GM18505 (cell line): ENCODE data around the gene TTC3.
A peak's percentile ranks its signal among the peaks of the same experiment; 100 is the strongest.
"Not testable (repeated sequence)": the region's sequence is repeated elsewhere in the genome, so short reads cannot be mapped to it uniquely, and the experiment has no call there.

Experiments
- ATAC-seq: cut with Tn5 transposase; IDR thresholded peaks from one replicate; pipeline ENCODE4 v1.9.1; 2021; ENCODE audit not compliant: unreplicated experiment
- POLR2A ChIP-seq: IDR thresholded peaks from 4 replicates; pipeline ENCODE4 v1.6.1; 2011; ENCODE audit warnings: borderline replicate concordance; ENCODE audit not compliant: insufficient read depth, insufficient read length; ENCODE audit errors: extremely low read depth

Gene TTC3

DNA sequence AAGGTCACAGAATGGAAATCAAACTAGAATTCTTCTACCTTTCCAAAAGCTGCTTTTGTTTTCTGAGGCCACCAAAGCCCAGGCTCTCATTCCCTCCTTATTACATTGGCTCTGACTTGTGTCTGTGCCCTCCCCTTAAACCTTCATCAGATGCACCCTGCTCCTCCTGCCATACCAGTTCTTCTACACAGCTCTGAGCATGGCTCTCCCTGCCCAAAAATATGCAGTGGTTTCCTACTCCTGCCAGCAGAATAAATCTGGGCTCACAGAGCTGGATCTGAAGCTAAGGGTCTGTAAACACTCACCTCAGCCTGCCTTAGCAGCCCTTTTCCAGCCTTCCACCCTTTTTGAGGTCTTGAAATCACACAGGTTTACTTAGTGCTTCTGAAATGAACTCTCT lies 55.0 kb downstream of the TTC3 start:
- no peak for TF ChIP-seq POLR2A
- ATAC-seq, result no peak

DNA sequence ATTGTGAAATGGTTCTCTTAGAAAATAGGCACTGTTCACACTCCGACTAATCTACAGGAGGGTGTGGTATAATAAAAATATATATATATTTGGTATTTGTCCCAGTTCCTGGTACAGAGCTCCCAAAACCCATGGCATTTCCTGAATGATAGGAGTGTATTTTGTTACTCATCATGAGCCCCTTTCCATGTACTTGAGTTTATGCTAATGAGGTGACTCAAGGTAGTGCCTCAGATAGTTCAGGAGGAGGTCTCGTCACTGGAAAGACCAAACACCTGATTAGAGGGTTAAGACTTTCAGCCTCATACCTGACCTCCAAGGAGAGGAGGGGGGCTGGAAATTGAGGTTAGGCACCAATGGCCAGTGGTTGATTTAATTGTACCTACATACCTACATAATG lies 57.9 kb downstream of the TTC3 start:
- no peak for TF ChIP-seq POLR2A
- ATAC-seq, result no peak

DNA sequence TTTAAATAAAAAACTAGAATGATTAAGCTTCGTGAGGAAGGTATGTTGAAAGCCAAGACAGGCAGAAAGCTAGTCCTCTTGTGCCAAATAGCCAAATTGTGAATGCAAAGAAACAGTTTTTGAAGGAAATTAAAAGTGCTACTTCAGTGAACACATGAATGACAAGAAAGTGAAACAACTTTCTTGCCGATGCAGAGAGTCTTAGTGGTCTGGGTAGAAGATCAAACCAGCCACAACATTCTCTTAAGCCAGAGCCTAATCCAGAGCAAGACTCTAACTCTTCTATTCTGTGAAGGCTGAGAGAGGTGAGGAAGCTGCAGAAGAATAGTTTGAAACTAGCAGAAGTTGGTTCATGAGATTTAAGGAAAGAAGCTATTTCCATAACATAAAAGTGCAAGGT lies 63.2 kb downstream of the TTC3 start:
- TF ChIP-seq POLR2A, result no peak
- ATAC-seq, result no peak

DNA sequence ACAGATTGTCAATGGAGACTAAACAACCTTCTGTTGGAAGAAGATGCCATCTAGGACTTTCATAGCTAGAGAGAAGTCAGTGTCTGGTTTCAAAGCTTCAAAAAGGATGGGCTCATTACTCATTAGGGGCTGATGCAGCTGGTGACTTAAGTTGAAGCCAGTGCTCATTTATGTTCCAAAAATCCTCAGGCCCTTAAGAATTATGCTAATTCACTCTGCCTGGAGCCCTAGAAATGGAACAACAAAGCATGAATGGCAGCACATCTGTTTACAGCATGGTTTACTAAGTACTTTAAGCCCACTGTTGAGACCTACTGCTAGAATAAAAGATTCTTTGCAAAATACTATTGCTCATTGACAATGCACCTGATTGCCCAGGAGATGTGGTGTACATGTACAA lies 63.7 kb downstream of the TTC3 start:
- no peak for ATAC-seq
- no peak for TF ChIP-seq POLR2A

DNA sequence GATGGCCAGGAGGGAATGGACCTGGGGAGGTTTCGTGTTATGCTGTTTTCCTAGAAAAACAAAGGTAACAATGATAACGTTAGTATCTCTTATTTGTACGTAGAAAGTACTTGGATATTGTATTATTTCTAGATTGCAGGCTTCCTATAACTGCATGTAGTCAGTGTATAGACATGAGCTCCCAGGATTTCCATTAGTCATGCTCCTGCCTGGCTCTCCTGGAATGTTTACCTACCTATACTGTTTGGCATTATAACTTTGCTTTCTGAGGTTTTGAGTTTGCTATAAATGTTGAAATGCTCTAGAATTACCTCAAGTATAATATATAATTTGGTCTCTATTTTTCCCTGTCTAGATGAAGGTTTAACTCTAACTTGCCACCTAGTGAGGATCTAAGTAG lies 66.1 kb downstream of the TTC3 start:
- no peak for ATAC-seq
- TF ChIP-seq POLR2A, result no peak

DNA sequence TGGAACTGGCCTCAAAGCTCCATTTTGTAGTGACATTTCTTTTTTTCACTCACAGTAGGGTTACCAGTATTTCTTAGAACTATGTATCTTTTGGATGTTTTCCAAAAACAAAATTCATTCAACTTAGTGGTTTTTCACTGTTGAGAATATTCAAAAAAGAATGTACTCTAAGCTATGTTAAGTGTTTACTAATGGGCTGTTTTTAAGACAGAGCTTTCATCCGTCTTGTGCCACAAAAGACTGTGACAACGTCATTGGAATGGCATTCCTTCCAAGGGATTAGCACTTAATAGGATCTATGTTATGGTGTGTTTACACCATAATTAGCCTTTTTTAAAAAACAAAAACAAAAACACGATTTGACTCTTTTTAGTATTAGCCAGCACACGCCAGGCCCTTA lies 66.8 kb downstream of the TTC3 start:
- ATAC-seq, result no peak
- no peak for TF ChIP-seq POLR2A

DNA sequence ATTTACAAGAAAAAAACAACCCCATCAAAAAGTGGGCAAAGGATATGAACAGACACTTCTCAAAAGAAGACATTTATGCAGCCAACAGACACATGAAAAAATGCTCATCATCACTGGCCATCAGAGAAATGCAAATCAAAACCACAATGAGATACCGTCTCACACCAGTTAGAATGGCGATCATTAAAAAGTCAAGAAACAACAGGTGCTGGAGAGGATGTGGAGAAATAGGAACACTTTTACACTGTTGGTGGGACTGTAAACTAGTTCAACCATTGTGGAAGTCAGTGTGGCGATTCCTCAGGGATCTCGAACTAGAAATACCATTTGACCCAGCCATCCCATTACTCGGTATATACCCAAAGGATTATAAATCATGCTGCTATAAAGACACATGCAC lies 70.3 kb downstream of the TTC3 start:
- not testable (repeated sequence) for ATAC-seq

DNA sequence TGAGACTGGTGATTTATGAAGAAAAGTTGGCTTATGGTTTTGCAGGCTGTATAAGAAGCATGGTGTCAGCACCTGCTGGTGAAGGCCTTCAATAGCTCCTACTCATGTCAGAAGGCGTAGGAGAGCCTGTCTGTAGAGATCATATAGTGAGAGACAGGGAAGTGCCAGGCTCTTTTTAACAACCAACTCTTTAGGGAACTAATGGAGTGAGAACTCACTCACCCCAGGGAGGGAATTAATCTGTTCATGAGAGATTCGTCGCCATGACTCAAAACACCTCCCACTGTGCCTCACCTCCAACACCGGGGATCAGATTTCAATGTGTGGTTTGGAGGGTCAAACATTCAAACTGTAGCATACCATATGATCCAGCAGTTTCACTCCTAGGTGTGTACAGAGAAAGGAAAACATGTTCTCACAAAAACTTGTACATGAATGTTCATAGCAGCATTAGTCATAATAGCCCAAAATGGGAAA lies 72.6 kb downstream of the TTC3 start:
- no peak for ATAC-seq
- no peak for TF ChIP-seq POLR2A

DNA sequence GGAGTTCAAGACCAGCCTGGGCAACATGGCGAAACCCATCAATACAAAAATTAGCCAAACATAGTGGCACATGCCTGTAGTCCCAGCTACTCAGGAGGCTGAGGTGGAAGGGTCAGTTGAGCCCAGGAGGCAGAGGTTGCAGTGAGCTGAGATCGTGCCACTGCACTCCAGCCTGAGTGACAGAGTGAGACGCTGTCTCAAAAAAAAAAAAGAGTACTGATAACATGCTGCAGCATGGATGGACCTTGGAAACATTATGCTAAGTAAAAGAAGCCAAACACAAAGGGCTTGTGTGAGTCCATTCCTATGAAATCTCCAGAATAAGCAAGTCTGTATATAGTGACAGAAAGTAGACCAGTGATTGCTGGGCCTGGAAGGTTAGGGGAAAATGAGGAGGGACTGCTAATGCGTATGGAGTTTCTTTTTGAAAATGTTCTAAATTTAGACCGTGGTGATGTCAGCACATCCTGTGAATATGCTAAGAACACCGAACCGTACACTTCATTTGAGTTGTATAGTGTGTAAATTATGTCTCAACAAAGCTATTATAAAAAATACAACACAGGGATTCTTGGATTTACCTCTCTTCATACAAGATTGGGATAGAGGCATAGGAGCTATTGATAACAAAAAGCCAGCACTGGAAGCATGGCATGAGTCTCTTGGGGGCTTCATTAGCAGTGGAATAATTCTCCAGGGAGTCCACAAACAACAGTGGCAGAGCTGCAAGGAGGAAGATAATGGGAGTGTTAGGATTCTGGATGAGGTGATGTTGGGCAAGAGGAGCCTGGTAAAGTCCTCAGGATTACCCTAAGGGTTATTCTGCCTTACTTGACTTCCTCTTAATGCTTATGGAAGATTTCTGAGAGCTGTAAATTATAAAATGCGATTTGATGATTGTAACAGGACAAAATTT lies 73.5 kb downstream of the TTC3 start:
- TF ChIP-seq POLR2A, result no peak
- no peak for ATAC-seq

DNA sequence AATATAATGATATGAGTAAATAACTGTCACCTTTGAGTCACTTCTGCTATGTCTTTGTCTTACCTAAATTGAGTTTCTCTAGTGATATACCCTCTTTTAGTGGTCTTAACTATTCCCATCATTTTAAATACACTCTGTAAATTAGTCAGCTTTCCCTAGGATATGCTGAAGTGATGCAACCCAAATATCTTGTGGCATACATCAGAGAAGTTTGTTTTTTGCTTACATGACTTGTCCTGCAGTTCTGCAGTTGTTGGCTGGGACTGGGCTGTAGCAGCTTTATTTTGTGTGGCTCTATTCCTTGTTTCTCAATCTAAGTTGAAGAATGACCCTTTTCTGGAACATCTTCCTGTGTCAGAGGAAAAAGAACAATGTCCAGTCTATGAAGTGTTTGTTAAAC lies 76.4 kb downstream of the TTC3 start:
- ATAC-seq, result no peak
- TF ChIP-seq POLR2A, result no peak

DNA sequence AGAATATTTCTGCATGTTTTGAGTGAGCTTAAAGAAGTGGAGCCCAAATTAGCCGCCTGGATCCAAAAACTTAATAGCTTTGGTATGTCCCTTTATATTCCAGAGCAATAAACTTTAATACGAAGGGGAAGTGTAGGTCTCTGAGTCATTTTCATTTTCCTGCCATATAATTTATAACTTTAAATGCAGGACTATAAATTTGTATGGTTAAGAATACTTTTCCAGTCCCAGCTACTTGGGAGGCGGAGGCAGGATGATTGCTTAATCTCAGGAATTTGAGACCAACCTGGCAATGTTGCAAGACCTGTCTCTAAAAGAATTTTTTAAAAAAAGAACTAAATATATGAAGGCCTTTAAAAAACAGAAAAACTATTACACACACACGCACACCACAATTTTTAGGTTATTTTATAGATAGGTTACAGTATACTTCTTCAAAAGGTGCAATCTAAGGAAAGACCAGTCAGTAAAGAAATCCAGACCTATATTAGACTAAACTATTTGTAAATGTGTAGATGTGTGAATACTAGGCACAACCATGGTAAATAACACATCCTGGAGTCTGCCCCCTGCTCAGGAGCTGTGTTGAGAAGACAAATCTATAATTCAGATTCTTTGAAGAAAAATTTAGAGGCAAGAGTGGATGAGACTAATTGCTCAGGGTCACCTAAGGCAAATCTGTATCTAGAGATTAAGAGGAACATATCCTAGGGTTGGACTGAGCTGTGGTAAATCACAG lies 80.3 kb downstream of the TTC3 start:
- TF ChIP-seq POLR2A, result no peak
- no peak for ATAC-seq

DNA sequence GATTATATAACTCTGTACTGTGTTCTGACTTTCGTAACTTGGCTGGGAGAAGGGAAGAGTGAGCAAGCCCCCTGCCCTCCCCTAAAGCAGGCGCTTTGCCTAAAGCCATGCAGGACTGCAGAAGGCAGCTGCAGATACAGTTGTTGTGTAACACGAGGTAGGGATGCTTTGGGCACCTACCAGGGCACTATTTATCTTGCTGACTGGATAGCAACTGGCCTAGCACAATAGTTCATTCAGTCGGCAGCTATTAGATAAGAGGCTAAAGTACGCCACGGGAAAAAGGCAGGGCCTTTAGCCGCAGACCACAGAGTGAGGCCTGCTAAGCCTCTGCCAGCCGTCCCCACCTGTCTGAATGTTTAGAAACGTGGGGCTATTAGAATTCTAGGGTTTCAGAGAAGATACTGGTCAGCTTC lies 80.9 kb downstream of the TTC3 start:
- ATAC-seq, result no peak
- TF ChIP-seq POLR2A, result no peak

DNA sequence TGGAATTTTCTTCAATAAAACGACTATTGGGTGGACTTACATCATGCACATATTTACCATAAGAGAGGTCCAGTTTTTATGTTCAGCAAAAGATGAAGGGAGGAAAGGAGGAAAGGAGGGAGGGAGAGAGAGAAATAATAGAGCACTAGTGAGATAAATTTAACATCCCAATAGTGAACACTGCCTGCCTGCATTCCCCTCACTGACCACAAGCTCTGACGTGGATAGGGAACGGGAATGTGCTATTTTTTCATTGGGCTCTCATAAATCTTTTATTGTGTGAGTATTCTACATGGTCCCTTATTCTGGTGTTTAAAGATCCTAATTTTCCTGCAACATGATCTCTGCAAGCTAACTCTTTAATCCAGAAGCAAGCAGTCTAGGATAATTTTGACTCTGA lies 82.1 kb downstream of the TTC3 start:
- ATAC-seq, result no peak
- no peak for TF ChIP-seq POLR2A

DNA sequence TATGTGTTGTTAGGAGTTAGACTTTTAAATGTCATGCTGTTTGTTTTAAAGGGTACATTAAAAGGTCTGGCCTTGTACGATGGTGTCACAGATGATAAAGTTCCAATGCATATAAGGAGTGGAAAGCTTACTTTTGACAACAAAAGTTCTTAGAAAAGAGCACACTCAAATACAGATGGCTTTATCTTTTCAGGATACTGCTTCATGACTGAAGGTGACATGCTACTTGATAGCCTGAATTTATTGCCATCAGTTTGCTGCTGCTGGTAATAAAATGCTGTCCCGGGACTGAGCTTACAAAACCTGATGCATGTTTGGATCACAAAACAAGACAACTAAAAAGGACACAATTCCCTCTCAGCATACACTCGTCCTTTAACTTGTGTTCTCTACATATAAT lies 84.9 kb downstream of the TTC3 start:
- ATAC-seq, result no peak
- no peak for TF ChIP-seq POLR2A

DNA sequence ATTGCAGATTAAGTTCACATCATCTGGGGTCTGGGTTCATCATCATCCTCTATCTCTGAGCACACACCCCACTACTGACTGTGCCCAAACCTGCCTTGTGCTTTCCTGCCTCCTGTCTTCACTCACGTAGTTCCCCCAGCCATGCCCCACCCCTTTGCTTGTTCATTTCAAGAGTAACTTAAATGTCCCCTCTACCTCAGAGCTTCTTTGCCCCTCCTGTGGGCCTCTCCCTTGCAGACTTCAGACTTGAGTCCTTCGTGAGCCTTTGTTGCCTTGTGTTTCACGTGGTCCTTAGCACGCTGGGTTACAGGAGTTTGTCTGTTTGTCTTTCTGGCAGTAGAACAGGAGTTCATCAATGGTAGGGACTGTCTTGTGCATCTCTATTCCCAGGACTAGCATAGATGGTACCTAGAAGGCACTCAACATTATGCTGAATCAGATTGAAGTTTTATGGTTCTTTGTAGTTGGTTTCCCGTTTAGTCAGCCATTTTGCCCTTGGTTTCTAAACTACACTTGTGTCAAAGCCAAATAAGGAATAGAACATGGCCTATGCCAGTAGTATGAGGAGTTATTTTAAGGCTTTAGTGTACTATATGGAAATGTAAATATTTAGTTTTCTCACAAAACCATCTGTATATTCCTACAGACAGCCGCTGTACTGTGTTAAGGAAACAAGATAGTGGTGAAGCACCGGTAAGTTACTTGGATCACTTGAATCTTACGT lies 86.2 kb downstream of the TTC3 start:
- no peak for TF ChIP-seq POLR2A
- ATAC-seq, result peak; percentile 81
